Fibroblast of the aortic adventitia (primary cell): ENCODE results near the gene DUSP6. TPM values are rescaled to one million over a fixed set of nuclear protein-coding genes. Genes with fewer than 3 reads are reported as not detected.

Experiments
- DNase-seq: peaks from one replicate; pipeline ENCODE4 v3.0.0-alpha.2; 2010; ENCODE audit warnings: low read depth
- H3K4me3 ChIP-seq: 2 replicates; pipeline ENCODE4 v1.5.1; 2011; ENCODE audit warnings: low read depth, mild to moderate bottlenecking, control low read depth, low read length, moderate library complexity
- total RNA-seq: library from RNA; depleted of rRNA; stranded (reverse); fragments of >200 nt; gene quantifications from 2 replicates; pipeline ENCODE4 v1.2.3, GENCODE V29; 2012; ENCODE audit warnings: low replicate concordance
- TF ChIP-seq, protein P1 (sequence below): IDR thresholded peaks from 2 replicates; pipeline ENCODE4 v1.5.1; 2011; ENCODE audit warnings: mild to moderate bottlenecking, low read length, control low read depth, inconsistent platforms; ENCODE audit not compliant: insufficient read depth

The DUSP6 gene
- total RNA-seq, 1 donor: 33.9 TPM

GRCh38 chr12:89391726-89392336 is 39.5 kb upstream of the DUSP6 start:
- TF ChIP-seq, protein P1, sequence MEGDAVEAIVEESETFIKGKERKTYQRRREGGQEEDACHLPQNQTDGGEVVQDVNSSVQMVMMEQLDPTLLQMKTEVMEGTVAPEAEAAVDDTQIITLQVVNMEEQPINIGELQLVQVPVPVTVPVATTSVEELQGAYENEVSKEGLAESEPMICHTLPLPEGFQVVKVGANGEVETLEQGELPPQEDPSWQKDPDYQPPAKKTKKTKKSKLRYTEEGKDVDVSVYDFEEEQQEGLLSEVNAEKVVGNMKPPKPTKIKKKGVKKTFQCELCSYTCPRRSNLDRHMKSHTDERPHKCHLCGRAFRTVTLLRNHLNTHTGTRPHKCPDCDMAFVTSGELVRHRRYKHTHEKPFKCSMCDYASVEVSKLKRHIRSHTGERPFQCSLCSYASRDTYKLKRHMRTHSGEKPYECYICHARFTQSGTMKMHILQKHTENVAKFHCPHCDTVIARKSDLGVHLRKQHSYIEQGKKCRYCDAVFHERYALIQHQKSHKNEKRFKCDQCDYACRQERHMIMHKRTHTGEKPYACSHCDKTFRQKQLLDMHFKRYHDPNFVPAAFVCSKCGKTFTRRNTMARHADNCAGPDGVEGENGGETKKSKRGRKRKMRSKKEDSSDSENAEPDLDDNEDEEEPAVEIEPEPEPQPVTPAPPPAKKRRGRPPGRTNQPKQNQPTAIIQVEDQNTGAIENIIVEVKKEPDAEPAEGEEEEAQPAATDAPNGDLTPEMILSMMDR: no peak
- DNase-seq: no peak
- H3K4me3 ChIP-seq: no peak overlapping the region

GRCh38 chr12:89390802-89391673 is 38.7 kb upstream of the DUSP6 start:
- H3K4me3 ChIP-seq: no peak overlapping the region
- TF ChIP-seq, protein P1: no peak

GRCh38 chr12:89389755-89390661 is 37.7 kb upstream of the DUSP6 start:
- DNase-seq: peak; percentile 49

More at GRCh38 chr12:89390802-89391673, 38.7 kb upstream of the DUSP6 start:
- DNase-seq: peak; percentile 75

GRCh38 chr12:89386138-89386537 is 33.8 kb upstream of the DUSP6 start:
- no peak overlapping the region for H3K4me3 ChIP-seq
- TF ChIP-seq, protein P1: no peak
- no peak for DNase-seq

More at GRCh38 chr12:89389755-89390661, 37.7 kb upstream of the DUSP6 start:
- TF ChIP-seq, protein P1: no peak
- no peak overlapping the region for H3K4me3 ChIP-seq

DNA sequence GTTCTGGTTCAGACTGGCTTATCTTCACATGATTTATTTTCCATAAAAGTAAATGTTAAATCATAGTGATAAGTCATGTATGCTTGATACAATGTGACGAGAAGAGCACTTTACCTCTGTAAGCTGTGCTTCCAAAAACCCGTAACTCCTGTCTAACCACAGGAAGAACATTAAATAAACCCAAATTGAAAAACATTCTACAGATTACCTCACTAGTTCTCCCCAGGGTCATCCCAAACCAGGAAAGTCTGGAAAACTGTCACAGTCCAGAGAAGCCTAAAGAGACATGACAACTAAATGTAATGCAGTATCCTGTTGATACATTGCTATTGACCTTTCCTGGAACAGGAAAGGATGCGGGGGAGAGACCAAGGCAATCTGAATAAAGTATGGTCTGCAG is 32.5 kb upstream of the DUSP6 start:
- TF ChIP-seq, protein P1: no peak
- H3K4me3 ChIP-seq: no peak overlapping the region
- DNase-seq: no peak

- TF ChIP-seq, protein P1: no peak
- no peak overlapping the region for H3K4me3 ChIP-seq
- DNase-seq: peak; percentile 98
These were observed 31.9 kb upstream of the DUSP6 start for GRCh38 chr12:89384050-89384758.
